Ascending aorta (tissue), 2 donors: ENCODE results near the gene RGS7. TPM values are rescaled to one million over a fixed set of nuclear protein-coding genes. Genes with fewer than 3 reads are reported as not detected.
"Not testable (repeated sequence)": the region's sequence is repeated elsewhere in the genome, so short reads cannot be mapped to it uniquely, and the experiment has no call there.

Experiments used
- DNase-seq, 2 donors: peaks; one replicate each; pipeline ENCODE4 v3.0.0-alpha.2; 2019; ENCODE audit warnings: low spot score in 2 of 2
- H3K27ac ChIP-seq, 2 donors: fragments of 200-600 bp; sonication (generic); one replicate each; pipeline ENCODE4 v1.5.1; 2016 to 2017; ENCODE audit warnings: mild to moderate bottlenecking in 1 of 2
- H3K27me3 ChIP-seq: fragments of 200-600 bp; sonication (generic); one replicate; pipeline ENCODE4 v1.5.1; 2017
- H3K36me3 ChIP-seq, 2 donors: fragments of 200-600 bp; sonication (generic); one replicate each; pipeline ENCODE4 v1.5.1; 2016
- H3K4me1 ChIP-seq, 2 donors: fragments of 200-600 bp; sonication (generic); one replicate each; pipeline ENCODE4 v1.5.1; 2016 to 2017; ENCODE audit warnings: mild to moderate bottlenecking in 1 of 2
- H3K4me3 ChIP-seq, 2 donors: fragments of 200-600 bp; sonication (generic); one replicate each; pipeline ENCODE4 v1.5.1; 2016 to 2017; ENCODE audit warnings: mild to moderate bottlenecking in 1 of 2
- H3K9me3 ChIP-seq, 2 donors: fragments of 200-600 bp; sonication (generic); one replicate each; pipeline ENCODE4 v1.5.1; 2016
- CTCF ChIP-seq, 3 experiments: fragments of 200-600 bp in 2 of 3; fragments of 450-650 bp in 1 of 3; sonication (generic) in 2 of 3; IDR thresholded peaks; one replicate each; pipeline ENCODE4 v1.5.1; 2016 to 2019; ENCODE audit warnings: antibody characterized with exemption in 3 of 3, mild to moderate bottlenecking in 1 of 3, moderate library complexity in 1 of 3
- intact Hi-C: fragments of 100-400 bp; cut with DNase I; formaldehyde crosslinking; loops from one replicate; pipeline ENCODE4 v1.15.1; 2023
- total RNA-seq: library from RNA; depleted of rRNA; stranded (reverse); fragments of >200 nt; gene quantifications from one replicate; pipeline ENCODE4 v1.1.0, GENCODE V29; 2016

Gene RGS7
- total RNA-seq, 1 donor from 2014 or later = not detected

GRCh38 chr1:241225741-241226140, 131.3 kb downstream of the RGS7 start:
- no peak for TF ChIP-seq CTCF (IDR thresholded peaks at IDR 0.05)
- H3K27me3 ChIP-seq = no peaks in the 10 kb centered on the region
- H3K4me1 ChIP-seq = no peaks in the 10 kb centered on the region
- no peaks in the 10 kb centered on the region for H3K9me3 ChIP-seq
- H3K4me3 ChIP-seq = no peak overlapping the region
- no peak overlapping the region for H3K27ac ChIP-seq
- DNase-seq = no peak
- intact Hi-C loops = no loop called here
- H3K36me3 ChIP-seq = no peaks in the 10 kb centered on the region

GRCh38 chr1:241224189-241224588, 132.8 kb downstream of the RGS7 start:
- H3K27me3 ChIP-seq, intact Hi-C loops, DNase-seq, H3K9me3 ChIP-seq, H3K4me3 ChIP-seq, H3K27ac ChIP-seq, H3K4me1 ChIP-seq, H3K36me3 ChIP-seq: not testable (repeated sequence)

DNA sequence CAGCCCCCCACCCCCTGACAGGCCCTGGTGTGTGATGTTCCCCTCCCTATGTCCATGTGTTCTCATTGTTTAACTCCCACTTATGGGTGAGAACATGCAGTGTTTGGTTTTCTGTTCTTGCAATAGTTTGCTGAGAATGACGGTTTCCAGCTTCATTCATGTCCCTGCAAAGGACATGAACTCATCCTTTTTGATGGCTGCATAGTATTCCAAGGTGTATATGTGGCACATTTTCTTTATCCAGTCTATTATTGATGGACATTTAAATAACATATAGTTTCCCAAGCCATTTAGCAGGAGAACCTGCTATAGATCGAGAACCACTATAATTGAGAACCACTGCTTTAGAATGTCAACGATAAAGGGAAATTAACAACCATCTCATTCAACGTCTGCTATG, 134.2 kb downstream of the RGS7 start:
- H3K27ac ChIP-seq, DNase-seq, H3K4me3 ChIP-seq, H3K36me3 ChIP-seq, H3K9me3 ChIP-seq, H3K27me3 ChIP-seq, intact Hi-C loops, H3K4me1 ChIP-seq: not testable (repeated sequence)

DNA sequence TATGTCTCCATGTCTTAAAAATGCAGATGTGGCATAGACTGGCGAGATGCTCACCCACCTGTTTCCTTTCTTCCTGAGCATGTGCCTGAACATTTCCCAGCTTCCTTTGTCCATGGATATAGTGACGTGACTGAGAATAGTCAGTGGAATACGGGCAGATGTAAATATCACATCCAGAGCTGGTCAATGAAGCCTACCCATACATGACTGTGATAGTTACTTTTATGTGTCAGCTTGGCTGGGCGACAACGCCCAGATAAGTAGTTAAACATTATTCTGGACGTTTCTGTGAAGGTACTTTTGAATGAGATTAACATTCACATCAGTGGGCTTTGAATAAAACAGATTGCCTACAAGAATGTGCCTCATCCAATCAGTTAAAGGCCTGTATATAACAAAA, 135.7 kb downstream of the RGS7 start:
- Histone ChIP-seq H3K27ac (no peak overlapping the region), H3K4me3 (no peak overlapping the region), H3K36me3 (no peaks in the 10 kb centered on the region), H3K9me3 (no peaks in the 10 kb centered on the region), H3K4me1 (no peaks in the 10 kb centered on the region), H3K27me3 (no peaks in the 10 kb centered on the region)
- intact Hi-C loops = no loop called here
- TF ChIP-seq CTCF (IDR thresholded peaks at IDR 0.05) = no peak
- DNase-seq = no peak

DNA sequence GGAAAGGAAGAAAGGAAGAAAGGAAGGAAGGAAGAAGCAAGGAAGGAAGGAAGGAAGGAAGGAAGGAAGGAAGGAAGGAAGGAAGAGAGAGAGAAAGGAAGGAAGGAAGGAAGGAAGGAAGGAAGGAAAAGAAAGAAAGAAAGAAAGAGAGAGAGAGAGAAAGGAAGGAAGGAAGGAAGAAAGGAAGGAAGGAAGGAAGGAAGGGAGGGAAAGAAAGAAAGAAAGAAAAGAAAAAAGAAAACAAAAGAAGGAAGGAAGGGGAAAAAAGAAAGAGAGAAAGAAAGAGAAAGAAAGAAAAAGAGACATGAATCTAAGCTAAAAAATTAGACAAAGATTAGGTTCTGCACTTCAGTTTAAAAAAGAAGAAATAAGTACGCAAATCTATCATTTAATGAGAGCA, 136.1 kb downstream of the RGS7 start:
- intact Hi-C loops, H3K4me3 ChIP-seq, H3K9me3 ChIP-seq, DNase-seq, H3K4me1 ChIP-seq, H3K27me3 ChIP-seq, H3K27ac ChIP-seq, H3K36me3 ChIP-seq: not testable (repeated sequence)

DNA sequence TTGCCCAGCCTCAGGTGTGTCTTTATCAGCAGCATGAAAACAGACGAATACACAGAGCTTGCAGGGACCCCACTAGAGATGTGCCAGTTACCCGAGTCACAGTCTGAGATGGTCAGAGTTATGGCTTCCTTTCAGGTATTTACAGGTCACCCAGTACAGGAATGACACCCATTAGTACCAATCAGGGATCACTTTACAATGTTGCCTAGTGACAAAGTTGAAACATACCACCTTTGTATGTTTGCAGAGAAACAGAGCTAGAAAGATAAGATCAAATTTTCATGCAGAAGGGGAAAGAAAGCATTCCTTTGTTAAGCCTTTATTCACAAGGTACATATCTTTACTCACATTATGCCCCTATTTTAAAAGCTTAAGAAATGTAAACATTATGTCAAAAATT, 137.6 kb downstream of the RGS7 start:
- intact Hi-C loops = no loop called here
- TF ChIP-seq CTCF (IDR thresholded peaks at IDR 0.05) = no peak
- H3K27ac ChIP-seq = no peak overlapping the region

GRCh38 chr1:241217516-241217915, 139.5 kb downstream of the RGS7 start:
- Histone ChIP-seq H3K4me3 (no peak overlapping the region), H3K9me3 (no peaks in the 10 kb centered on the region), H3K36me3 (no peaks in the 10 kb centered on the region), H3K27me3 (no peaks in the 10 kb centered on the region), H3K27ac (no peak overlapping the region), H3K4me1 (no peaks in the 10 kb centered on the region)
- TF ChIP-seq CTCF (IDR thresholded peaks at IDR 0.05) = no peak
- intact Hi-C loops = no loop called here
- DNase-seq = no peak

More for the DNA sequence above, 137.6 kb downstream of the RGS7 start:
- no peaks in the 10 kb centered on the region for H3K4me1 ChIP-seq
- H3K4me3 ChIP-seq = no peak overlapping the region
- H3K36me3 ChIP-seq = no peaks in the 10 kb centered on the region
- H3K9me3 ChIP-seq = no peaks in the 10 kb centered on the region
- no peak for DNase-seq
- no peaks in the 10 kb centered on the region for H3K27me3 ChIP-seq
